ENCODE results near the gene MRPL9.

Gene MRPL9

GRCh38 chr1:151729157-151729965, 33.9 kb downstream of the MRPL9 start:
- no peak for DNase-seq

- no peak for DNase-seq
These were observed 34.9 kb downstream of the MRPL9 start for GRCh38 chr1:151728151-151729054.

GRCh38 chr1:151723726-151724370, 39.4 kb downstream of the MRPL9 start:
- no peak for DNase-seq

GRCh38 chr1:151721788-151722510, 41.3 kb downstream of the MRPL9 start:
- no peak for DNase-seq

- no peak for DNase-seq
These were observed 42.1 kb downstream of the MRPL9 start, which contains the start of gene RIIAD1 for GRCh38 chr1:151720974-151721787. Gene RIIAD1, plus strand, starts transcription at chr1:151721522. Its CDS starts 15 bp downstream, at chr1:151721537.

GRCh38 chr1:151720554-151720953, 42.7 kb downstream of the MRPL9 start:
- DNase-seq: no peak

- no peak for DNase-seq
These were observed 43.2 kb downstream of the MRPL9 start for GRCh38 chr1:151720125-151720524.

GRCh38 chr1:151718666-151719065, 44.6 kb downstream of the MRPL9 start:
- DNase-seq: no peak

- DNase-seq: no peak
These were observed 45.3 kb downstream of the MRPL9 start for GRCh38 chr1:151718011-151718431.

GRCh38 chr1:151716771-151717631, 46.3 kb downstream of the MRPL9 start, which contains the start of gene CELF3:
Gene CELF3, minus strand, starts transcription at chr1:151716803. Its CDS starts 783 bp downstream, at chr1:151716020.
- DNase-seq: no peak

- DNase-seq: no peak
These were observed 46.9 kb downstream of the MRPL9 start for GRCh38 chr1:151716405-151716762.

GRCh38 chr1:151715726-151716404, 47.4 kb downstream of the MRPL9 start:
- no peak for DNase-seq

GRCh38 chr1:151714820-151715725, 48.2 kb downstream of the MRPL9 start:
- no peak for DNase-seq

GRCh38 chr1:151713874-151714273, 49.4 kb downstream of the MRPL9 start:
- no peak for DNase-seq

- no peak for DNase-seq
These were observed 50.3 kb downstream of the MRPL9 start for GRCh38 chr1:151713044-151713443.

- no peak for DNase-seq
These were observed 51.3 kb downstream of the MRPL9 start for GRCh38 chr1:151711951-151712350.

- no peak for DNase-seq
These were observed 52.1 kb downstream of the MRPL9 start for GRCh38 chr1:151711044-151711800.
